Transverse colon (tissue), 4 donors: ENCODE data around the gene CCT8.

Source experiments
- CTCF ChIP-seq, 5 experiments: fragments of 200-600 bp in 3 of 5; fragments of 450-650 bp in 2 of 5; sonication (generic) in 3 of 5; IDR thresholded peaks; 1 replicate in 2 of 5; 2 replicates in 3 of 5; pipeline ENCODE4 v1.5.1; 2016 to 2017; ENCODE audit warnings: antibody characterized with exemption in 5 of 5, inconsistent platforms in 3 of 5, mild to moderate bottlenecking in 2 of 5, moderate library complexity in 1 of 5
- POLR2AphosphoS5 ChIP-seq, 3 donors: sonication (generic); formaldehyde crosslinking; IDR thresholded peaks; one replicate each; pipeline ENCODE4 v1.6.1; 2016; ENCODE audit warnings: antibody characterized with exemption in 3 of 3

GRCh38 chr21:29117372-29117955 is 44.0 kb upstream of the CCT8 start:
- TF ChIP-seq POLR2AphosphoS5 (IDR thresholded peaks at IDR 0.05) (no peak), CTCF (IDR thresholded peaks at IDR 0.05) (no peak)
